Erythroblast (primary cell): ENCODE measurements around the gene PLXNA2.

ENCODE experiments used
- GATA1 ChIP-seq: IDR thresholded peaks from 2 replicates; pipeline ENCODE4 v1.6.1; 2011; ENCODE audit warnings: low read depth, mild to moderate bottlenecking, control low read depth, low read length, moderate library complexity
- POLR2A ChIP-seq: IDR thresholded peaks from 2 replicates; pipeline ENCODE4 v1.6.1; 2011; ENCODE audit warnings: mild to moderate bottlenecking, low read length

- TF ChIP-seq POLR2A (no peak), GATA1 (no peak)
These were observed 200.4 kb downstream of the PLXNA2 start for GRCh38 chr1:208043691-208044181.
